Vagina (tissue), 2 donors: ENCODE measurements around the gene TEDC1.

Source experiments
- CTCF ChIP-seq, 3 experiments: fragments of 450-650 bp in 2 of 3; fragments of 200-600 bp in 1 of 3; sonication (generic) in 1 of 3; IDR thresholded peaks; one replicate each; pipeline ENCODE4 v1.5.1; 2017 to 2019; ENCODE audit warnings: antibody characterized with exemption in 3 of 3, mild to moderate bottlenecking in 2 of 3, moderate library complexity in 2 of 3
- POLR2AphosphoS5 ChIP-seq, 2 donors: sonication (generic); formaldehyde crosslinking; IDR thresholded peaks; one replicate each; pipeline ENCODE4 v1.9.0; 2017; ENCODE audit warnings: antibody characterized with exemption in 2 of 2, mild to moderate bottlenecking in 2 of 2, low read depth in 1 of 2; ENCODE audit not compliant: insufficient read depth in 1 of 2

GRCh38 chr14:105486163-105486973 is 4.7 kb upstream of the TEDC1 start, which contains the start of gene CRIP1:
- TF ChIP-seq CTCF (IDR thresholded peaks at IDR 0.05), result no peak
- no peak for TF ChIP-seq POLR2AphosphoS5 (IDR thresholded peaks at IDR 0.05; ENCODE audit: insufficient read depth in 1 of 2, low read depth in 1 of 2)
